Middle frontal gyrus (tissue), 1 donor: ENCODE data around the gene KCNE1.

Source experiments
- DNase-seq: peaks from one replicate; pipeline ENCODE4 v3.0.0-alpha.2; 2015; ENCODE audit warnings: low spot score; ENCODE audit errors: extremely low spot score

The KCNE1 gene

GRCh38 chr21:34536311-34536710 lies 24.3 kb upstream of the KCNE1 start:
- no peak for DNase-seq

GRCh38 chr21:34535886-34536285 lies 23.9 kb upstream of the KCNE1 start:
- no peak for DNase-seq

GRCh38 chr21:34534522-34534921 lies 22.5 kb upstream of the KCNE1 start:
- DNase-seq = peak; percentile 3

GRCh38 chr21:34533938-34534337 lies 21.9 kb upstream of the KCNE1 start:
- DNase-seq = no peak

GRCh38 chr21:34531399-34531798 lies 19.4 kb upstream of the KCNE1 start:
- no peak for DNase-seq

GRCh38 chr21:34530261-34530660 lies 18.3 kb upstream of the KCNE1 start:
- DNase-seq = no peak

- DNase-seq = peak; percentile 24
Observed at GRCh38 chr21:34528131-34528561, 16.1 kb upstream of the KCNE1 start.

GRCh38 chr21:34526618-34527290 lies 14.7 kb upstream of the KCNE1 start:
- peak; percentile 18 for DNase-seq

GRCh38 chr21:34526241-34526617 lies 14.2 kb upstream of the KCNE1 start:
- DNase-seq = no peak

- DNase-seq = no peak
Observed at GRCh38 chr21:34524646-34525601, 12.9 kb upstream of the KCNE1 start.

GRCh38 chr21:34523019-34523555 lies 11.1 kb upstream of the KCNE1 start:
- DNase-seq = no peak

GRCh38 chr21:34522284-34522683 lies 10.3 kb upstream of the KCNE1 start:
- DNase-seq = no peak

- DNase-seq = no peak
Observed at GRCh38 chr21:34521561-34521960, 9.6 kb upstream of the KCNE1 start.

- no peak for DNase-seq
Observed at GRCh38 chr21:34520764-34521508, 8.9 kb upstream of the KCNE1 start.

- no peak for DNase-seq
Observed at GRCh38 chr21:34520281-34520680, 8.3 kb upstream of the KCNE1 start.

GRCh38 chr21:34519694-34520093 lies 7.7 kb upstream of the KCNE1 start:
- DNase-seq = no peak

- DNase-seq = no peak
Observed at GRCh38 chr21:34519016-34519415, 7.0 kb upstream of the KCNE1 start.

- no peak for DNase-seq
Observed at GRCh38 chr21:34518301-34518700, 6.3 kb upstream of the KCNE1 start.

- no peak for DNase-seq
Observed at GRCh38 chr21:34517491-34518245, 5.7 kb upstream of the KCNE1 start.

GRCh38 chr21:34517039-34517438 lies 5.0 kb upstream of the KCNE1 start:
- no peak for DNase-seq

- DNase-seq = no peak
Observed at GRCh38 chr21:34514576-34515115, 2.6 kb upstream of the KCNE1 start.
